ENCODE results near the gene CLDN24.

- TF ChIP-seq NFIC (IDR thresholded peaks at IDR 0.05), result no peak
- TF ChIP-seq EP300 (IDR thresholded peaks at IDR 0.05; ENCODE audit: borderline replicate concordance), result no peak
- no peak for TF ChIP-seq ZBTB7A (IDR thresholded peaks at IDR 0.05; ENCODE audit: low read depth)
- TF ChIP-seq, protein P1, sequence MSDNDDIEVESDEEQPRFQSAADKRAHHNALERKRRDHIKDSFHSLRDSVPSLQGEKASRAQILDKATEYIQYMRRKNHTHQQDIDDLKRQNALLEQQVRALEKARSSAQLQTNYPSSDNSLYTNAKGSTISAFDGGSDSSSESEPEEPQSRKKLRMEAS (IDR thresholded peaks at IDR 0.05), result no peak
- TF ChIP-seq FOXM1 (IDR thresholded peaks at IDR 0.05; ENCODE audit: borderline replicate concordance, low read depth), result no peak
- TF ChIP-seq, protein P2, sequence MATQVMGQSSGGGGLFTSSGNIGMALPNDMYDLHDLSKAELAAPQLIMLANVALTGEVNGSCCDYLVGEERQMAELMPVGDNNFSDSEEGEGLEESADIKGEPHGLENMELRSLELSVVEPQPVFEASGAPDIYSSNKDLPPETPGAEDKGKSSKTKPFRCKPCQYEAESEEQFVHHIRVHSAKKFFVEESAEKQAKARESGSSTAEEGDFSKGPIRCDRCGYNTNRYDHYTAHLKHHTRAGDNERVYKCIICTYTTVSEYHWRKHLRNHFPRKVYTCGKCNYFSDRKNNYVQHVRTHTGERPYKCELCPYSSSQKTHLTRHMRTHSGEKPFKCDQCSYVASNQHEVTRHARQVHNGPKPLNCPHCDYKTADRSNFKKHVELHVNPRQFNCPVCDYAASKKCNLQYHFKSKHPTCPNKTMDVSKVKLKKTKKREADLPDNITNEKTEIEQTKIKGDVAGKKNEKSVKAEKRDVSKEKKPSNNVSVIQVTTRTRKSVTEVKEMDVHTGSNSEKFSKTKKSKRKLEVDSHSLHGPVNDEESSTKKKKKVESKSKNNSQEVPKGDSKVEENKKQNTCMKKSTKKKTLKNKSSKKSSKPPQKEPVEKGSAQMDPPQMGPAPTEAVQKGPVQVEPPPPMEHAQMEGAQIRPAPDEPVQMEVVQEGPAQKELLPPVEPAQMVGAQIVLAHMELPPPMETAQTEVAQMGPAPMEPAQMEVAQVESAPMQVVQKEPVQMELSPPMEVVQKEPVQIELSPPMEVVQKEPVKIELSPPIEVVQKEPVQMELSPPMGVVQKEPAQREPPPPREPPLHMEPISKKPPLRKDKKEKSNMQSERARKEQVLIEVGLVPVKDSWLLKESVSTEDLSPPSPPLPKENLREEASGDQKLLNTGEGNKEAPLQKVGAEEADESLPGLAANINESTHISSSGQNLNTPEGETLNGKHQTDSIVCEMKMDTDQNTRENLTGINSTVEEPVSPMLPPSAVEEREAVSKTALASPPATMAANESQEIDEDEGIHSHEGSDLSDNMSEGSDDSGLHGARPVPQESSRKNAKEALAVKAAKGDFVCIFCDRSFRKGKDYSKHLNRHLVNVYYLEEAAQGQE (IDR thresholded peaks at IDR 0.05; ENCODE audit: low read depth), result no peak
- no peak for TF ChIP-seq TEAD4 (IDR thresholded peaks at IDR 0.05)
- TF ChIP-seq TCF12 (IDR thresholded peaks at IDR 0.05; ENCODE audit: low read depth), result no peak
These were observed 30.3 kb upstream of the CLDN24 start for GRCh38 chr4:183352546-183352945.
